HEK293T (cell line): ENCODE data around the gene NLGN3.

Experiments used
- BHLHE40 ChIP-seq: fragments of 450-650 bp; IDR thresholded peaks from 2 replicates; pipeline ENCODE4 v1.6.1; 2016; ENCODE audit warnings: mild to moderate bottlenecking, moderate library complexity, borderline replicate concordance
- CTBP1 ChIP-seq: fragments of 450-650 bp; IDR thresholded peaks from 2 replicates; pipeline ENCODE4 v1.6.1; 2016; ENCODE audit warnings: borderline replicate concordance
- NFRKB ChIP-seq: fragments of 450-650 bp; IDR thresholded peaks from 2 replicates; pipeline ENCODE4 v1.6.1; 2016; ENCODE audit warnings: mild to moderate bottlenecking, moderate library complexity
- SUZ12 ChIP-seq: fragments of 450-650 bp; IDR thresholded peaks from 2 replicates; pipeline ENCODE4 v1.6.1; 2016; ENCODE audit warnings: mild to moderate bottlenecking

DNA sequence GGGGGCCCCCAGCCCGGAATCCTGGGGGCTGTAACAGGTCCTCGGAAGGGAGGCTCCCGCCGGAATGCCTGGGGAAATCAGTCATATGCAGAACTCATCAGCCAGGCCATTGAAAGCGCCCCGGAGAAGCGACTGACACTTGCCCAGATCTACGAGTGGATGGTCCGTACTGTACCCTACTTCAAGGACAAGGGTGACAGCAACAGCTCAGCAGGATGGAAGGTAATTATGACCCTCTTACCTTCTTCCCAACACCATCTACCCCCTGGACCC is 47.9 kb upstream of the NLGN3 start:
- TF ChIP-seq CTBP1 (no peak), BHLHE40 (no peak), NFRKB (no peak), SUZ12 (no peak)
